Measurements from ENCODE around the gene GABRB1. TPM values are rescaled to one million over a fixed set of nuclear protein-coding genes. Genes with fewer than 3 reads are reported as not detected.

The GABRB1 gene
- polyA plus RNA-seq, 2 of the 4 experiments (the other 2 are of a cell fraction) = not detected

- CTCF ChIA-PET = no interaction called here
- no peak for TF ChIP-seq FOXS1 (CRISPR knock-in tag; IDR thresholded peaks at IDR 0.05)
- TF ChIP-seq EP300 (IDR thresholded peaks at IDR 0.05) = no peak
- no peak for TF ChIP-seq JUN (IDR thresholded peaks at IDR 0.05)
- no peak for TF ChIP-seq MAFK (IDR thresholded peaks at IDR 0.05; ENCODE audit: partially characterized antibody)
- FAIRE-seq (no peak), ATAC-seq (no peak), DNase-seq (ENCODE audit: low read depth in 1 of 2, low spot score in 1 of 2) (no peak)
- Histone ChIP-seq H3K4me1 (no peaks in the 10 kb centered on the region), H3K27ac (no peak overlapping the region), H3K4me2 (no peak overlapping the region), H3K4me3 (no peak overlapping the region), H3K9me3 (no peaks in the 10 kb centered on the region)
- WGBS (ENCODE audit: missing lambda C conversion rate) = 4% methylated on average over 1 of the region's 1 CpG
- POLR2A ChIA-PET = no interaction called here
Measured at GRCh38 chr4:47355568-47355967, 324.2 kb downstream of the GABRB1 start.

GRCh38 chr4:47359891-47360290 is 328.5 kb downstream of the GABRB1 start:
- 0% methylated on average over 4 of the region's 4 CpGs for WGBS (ENCODE audit: missing lambda C conversion rate)
- ATAC-seq (no peak), DNase-seq (ENCODE audit: low read depth in 1 of 2, low spot score in 1 of 2) (no peak), FAIRE-seq (no peak)
- ChIA-PET POLR2A (no interaction called here), CTCF (no interaction called here)
- no peak overlapping the region for H3K4me3 ChIP-seq
- no peak for TF ChIP-seq RFX5 (IDR thresholded peaks at IDR 0.05)
- H3K27ac ChIP-seq = no peak overlapping the region
- H3K4me2 ChIP-seq = no peak overlapping the region
- no peaks in the 10 kb centered on the region for H3K4me1 ChIP-seq
- no peaks in the 10 kb centered on the region for H3K9me3 ChIP-seq

GRCh38 chr4:47367761-47368160 is 336.4 kb downstream of the GABRB1 start:
- DNase-seq (ENCODE audit: low read depth in 1 of 2, low spot score in 1 of 2) (no peak), FAIRE-seq (no peak), ATAC-seq (no peak)
- no peak for TF ChIP-seq EP300 (IDR thresholded peaks at IDR 0.05)
- no peak for TF ChIP-seq USF2 (IDR thresholded peaks at IDR 0.05)
- TF ChIP-seq JUNB (IDR thresholded peaks at IDR 0.05) = no peak
- TF ChIP-seq POLR2AphosphoS2 (conservative IDR thresholded peaks at IDR 0.05; ENCODE audit: low read length) = no peak
- TF ChIP-seq ZNF302 (CRISPR knock-in tag; IDR thresholded peaks at IDR 0.05) = no peak
- TF ChIP-seq BHLHE40 (IDR thresholded peaks at IDR 0.05; ENCODE audit: low read depth, low read length) = no peak
- TF ChIP-seq CHD2 (IDR thresholded peaks at IDR 0.05; ENCODE audit: low read length, partially characterized antibody) = no peak
- no peak for TF ChIP-seq ZC3H11A (IDR thresholded peaks at IDR 0.05)
- no peak for TF ChIP-seq EHMT2 (IDR thresholded peaks at IDR 0.05; ENCODE audit: low read depth)
- TF ChIP-seq MAFK (IDR thresholded peaks at IDR 0.05; ENCODE audit: partially characterized antibody) = no peak
- TF ChIP-seq JUN (IDR thresholded peaks at IDR 0.05) = no peak
- no peak for TF ChIP-seq REST (IDR thresholded peaks at IDR 0.05)
- ChIA-PET CTCF (no interaction called here), POLR2A (no interaction called here)
- 65% methylated on average over 2 of the region's 2 CpGs for WGBS (ENCODE audit: missing lambda C conversion rate)
- no peaks in the 10 kb centered on the region for H3K4me1 ChIP-seq
- no peak overlapping the region for H3K27ac ChIP-seq
- H3K4me3 ChIP-seq = no peak overlapping the region
- no peak overlapping the region for H3K4me2 ChIP-seq
- no peaks in the 10 kb centered on the region for H3K9me3 ChIP-seq

- WGBS (ENCODE audit: missing lambda C conversion rate) = 0% methylated on average over 1 of the region's 1 CpG
- Histone ChIP-seq H3K4me1 (no peaks in the 10 kb centered on the region), H3K4me3 (no peak overlapping the region), H3K9me3 (no peaks in the 10 kb centered on the region), H3K4me2 (no peak overlapping the region), H3K27ac (no peak overlapping the region)
- ChIA-PET CTCF (no interaction called here), POLR2A (no interaction called here)
- no peak for TF ChIP-seq MYC (IDR thresholded peaks at IDR 0.05; ENCODE audit: borderline replicate concordance, low read length)
- TF ChIP-seq FOSB (CRISPR knock-in tag; IDR thresholded peaks at IDR 0.05) = no peak
- TF ChIP-seq ELK1 (IDR thresholded peaks at IDR 0.05; ENCODE audit: low read depth, low read length) = no peak
- TF ChIP-seq ZFP36 (IDR thresholded peaks at IDR 0.05; ENCODE audit: borderline replicate concordance, partially characterized antibody) = no peak
- no peak for TF ChIP-seq GATA3 (IDR thresholded peaks at IDR 0.05; ENCODE audit: borderline replicate concordance)
- no peak for TF ChIP-seq HDAC2 (IDR thresholded peaks at IDR 0.05)
- TF ChIP-seq CHD4 (IDR thresholded peaks at IDR 0.05; ENCODE audit: borderline replicate concordance) = no peak
- TF ChIP-seq HMGXB4 (CRISPR knock-in tag; IDR thresholded peaks at IDR 0.05; ENCODE audit: borderline replicate concordance) = no peak
- TF ChIP-seq, protein P1, sequence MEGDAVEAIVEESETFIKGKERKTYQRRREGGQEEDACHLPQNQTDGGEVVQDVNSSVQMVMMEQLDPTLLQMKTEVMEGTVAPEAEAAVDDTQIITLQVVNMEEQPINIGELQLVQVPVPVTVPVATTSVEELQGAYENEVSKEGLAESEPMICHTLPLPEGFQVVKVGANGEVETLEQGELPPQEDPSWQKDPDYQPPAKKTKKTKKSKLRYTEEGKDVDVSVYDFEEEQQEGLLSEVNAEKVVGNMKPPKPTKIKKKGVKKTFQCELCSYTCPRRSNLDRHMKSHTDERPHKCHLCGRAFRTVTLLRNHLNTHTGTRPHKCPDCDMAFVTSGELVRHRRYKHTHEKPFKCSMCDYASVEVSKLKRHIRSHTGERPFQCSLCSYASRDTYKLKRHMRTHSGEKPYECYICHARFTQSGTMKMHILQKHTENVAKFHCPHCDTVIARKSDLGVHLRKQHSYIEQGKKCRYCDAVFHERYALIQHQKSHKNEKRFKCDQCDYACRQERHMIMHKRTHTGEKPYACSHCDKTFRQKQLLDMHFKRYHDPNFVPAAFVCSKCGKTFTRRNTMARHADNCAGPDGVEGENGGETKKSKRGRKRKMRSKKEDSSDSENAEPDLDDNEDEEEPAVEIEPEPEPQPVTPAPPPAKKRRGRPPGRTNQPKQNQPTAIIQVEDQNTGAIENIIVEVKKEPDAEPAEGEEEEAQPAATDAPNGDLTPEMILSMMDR (IDR thresholded peaks at IDR 0.05) = no peak
- TF ChIP-seq EHMT2 (IDR thresholded peaks at IDR 0.05; ENCODE audit: low read depth) = no peak
- no peak for FAIRE-seq
- no peak for ATAC-seq
- DNase-seq (ENCODE audit: low read depth in 1 of 2, low spot score in 1 of 2) = no peak
Measured at GRCh38 chr4:47368211-47368610, 336.8 kb downstream of the GABRB1 start.
